IPS-NIHi7 (cell line): ENCODE data around the gene ARHGAP28.

Experiments
- DNase-seq: peaks from one replicate; pipeline ENCODE4 v3.0.0; 2012; ENCODE audit warnings: mixed read lengths; ENCODE audit errors: extremely low spot score

ARHGAP28 gene

GRCh38 chr18:6733758-6734157, 4.2 kb downstream of the ARHGAP28 start:
- DNase-seq, result no peak

- DNase-seq, result no peak
These were observed 5.4 kb downstream of the ARHGAP28 start for GRCh38 chr18:6734726-6735430.

GRCh38 chr18:6737833-6738232, 8.3 kb downstream of the ARHGAP28 start:
- DNase-seq, result no peak

GRCh38 chr18:6738622-6739021, 9.1 kb downstream of the ARHGAP28 start:
- DNase-seq, result no peak

- no peak for DNase-seq
These were observed 11.7 kb downstream of the ARHGAP28 start for GRCh38 chr18:6741232-6741663.

GRCh38 chr18:6741786-6742185, 12.3 kb downstream of the ARHGAP28 start:
- no peak for DNase-seq

- DNase-seq, result no peak
These were observed 14.5 kb downstream of the ARHGAP28 start for GRCh38 chr18:6743999-6744398.

GRCh38 chr18:6744816-6745455, 15.4 kb downstream of the ARHGAP28 start:
- DNase-seq, result no peak

- no peak for DNase-seq
These were observed 16.1 kb downstream of the ARHGAP28 start for GRCh38 chr18:6745504-6746031.

GRCh38 chr18:6746386-6746960, 17.0 kb downstream of the ARHGAP28 start:
- no peak for DNase-seq

- no peak for DNase-seq
These were observed 18.1 kb downstream of the ARHGAP28 start for GRCh38 chr18:6747646-6748045.

GRCh38 chr18:6748241-6748640, 18.7 kb downstream of the ARHGAP28 start:
- DNase-seq, result no peak

- no peak for DNase-seq
These were observed 20.9 kb downstream of the ARHGAP28 start for GRCh38 chr18:6750411-6750810.

- DNase-seq, result no peak
These were observed 21.7 kb downstream of the ARHGAP28 start for GRCh38 chr18:6751222-6751621.

- peak; percentile 87 for DNase-seq
These were observed 22.8 kb downstream of the ARHGAP28 start for GRCh38 chr18:6752202-6752860.

GRCh38 chr18:6755107-6755506, 25.6 kb downstream of the ARHGAP28 start:
- DNase-seq, result no peak

- no peak for DNase-seq
These were observed 28.4 kb downstream of the ARHGAP28 start for GRCh38 chr18:6757931-6758330.

GRCh38 chr18:6759579-6759978, 30.1 kb downstream of the ARHGAP28 start:
- DNase-seq, result no peak

- DNase-seq, result no peak
These were observed 34.0 kb downstream of the ARHGAP28 start for GRCh38 chr18:6763524-6763923.

GRCh38 chr18:6764382-6764781, 34.9 kb downstream of the ARHGAP28 start:
- DNase-seq, result no peak

GRCh38 chr18:6773777-6774176, 44.3 kb downstream of the ARHGAP28 start:
- DNase-seq, result no peak

- DNase-seq, result no peak
These were observed 45.7 kb downstream of the ARHGAP28 start for GRCh38 chr18:6775237-6775636.
